Activated CD8-positive, alpha-beta memory T cell treated with anti-CD3 and anti-CD28 coated beads for 48 hours (primary cell): ENCODE measurements around the gene CDH23.

ENCODE experiments used
- DNase-seq, 3 experiments: peaks; one replicate each; pipeline ENCODE4 v3.0.0-alpha.2; 2020; ENCODE audit warnings: low read depth in 2 of 3, low spot score in 2 of 3

CDH23 gene

GRCh38 chr10:71580415-71580814, 183.7 kb downstream of the CDH23 start:
- DNase-seq: no peak

DNA sequence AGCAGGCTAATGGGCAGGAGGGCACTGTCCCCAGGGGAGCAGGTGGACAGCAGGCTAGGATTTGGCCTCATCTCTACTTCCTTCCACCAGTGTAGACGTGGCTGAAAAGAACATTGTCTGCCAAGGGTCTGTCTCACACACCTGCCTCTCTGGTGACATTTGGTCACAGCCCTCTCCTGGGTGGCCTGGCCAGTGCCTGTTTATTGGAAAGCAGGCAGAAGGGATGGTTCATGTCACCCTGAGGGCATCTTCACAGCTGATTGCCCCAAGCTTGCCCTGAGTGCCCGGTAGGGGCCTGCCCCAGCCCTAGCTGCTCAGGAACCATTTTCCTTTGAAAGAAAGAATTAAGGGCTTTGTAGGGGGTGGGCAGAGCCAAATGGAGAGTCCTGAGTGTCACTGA, 184.2 kb downstream of the CDH23 start:
- no peak for DNase-seq

GRCh38 chr10:71581376-71581775, 184.7 kb downstream of the CDH23 start:
- no peak for DNase-seq

DNA sequence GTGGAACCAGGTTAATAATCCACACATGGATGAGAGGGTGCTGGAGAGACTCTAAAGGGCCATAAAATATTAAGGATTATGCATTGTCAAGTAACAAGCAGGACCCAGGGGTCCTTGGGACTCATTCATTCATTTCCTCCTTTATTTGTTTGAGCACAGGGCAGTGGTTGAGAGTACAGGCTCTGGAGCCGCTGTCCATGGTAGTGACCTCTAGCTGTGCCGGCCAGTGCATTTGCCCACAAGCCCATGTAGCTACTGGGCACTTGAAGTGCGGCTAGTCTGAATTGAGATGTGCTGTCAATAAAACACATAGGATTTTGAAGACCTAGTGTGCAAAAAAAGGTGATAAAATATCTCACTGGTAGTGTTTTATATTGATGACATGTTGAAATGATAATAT, 185.3 kb downstream of the CDH23 start:
- DNase-seq: no peak

DNA sequence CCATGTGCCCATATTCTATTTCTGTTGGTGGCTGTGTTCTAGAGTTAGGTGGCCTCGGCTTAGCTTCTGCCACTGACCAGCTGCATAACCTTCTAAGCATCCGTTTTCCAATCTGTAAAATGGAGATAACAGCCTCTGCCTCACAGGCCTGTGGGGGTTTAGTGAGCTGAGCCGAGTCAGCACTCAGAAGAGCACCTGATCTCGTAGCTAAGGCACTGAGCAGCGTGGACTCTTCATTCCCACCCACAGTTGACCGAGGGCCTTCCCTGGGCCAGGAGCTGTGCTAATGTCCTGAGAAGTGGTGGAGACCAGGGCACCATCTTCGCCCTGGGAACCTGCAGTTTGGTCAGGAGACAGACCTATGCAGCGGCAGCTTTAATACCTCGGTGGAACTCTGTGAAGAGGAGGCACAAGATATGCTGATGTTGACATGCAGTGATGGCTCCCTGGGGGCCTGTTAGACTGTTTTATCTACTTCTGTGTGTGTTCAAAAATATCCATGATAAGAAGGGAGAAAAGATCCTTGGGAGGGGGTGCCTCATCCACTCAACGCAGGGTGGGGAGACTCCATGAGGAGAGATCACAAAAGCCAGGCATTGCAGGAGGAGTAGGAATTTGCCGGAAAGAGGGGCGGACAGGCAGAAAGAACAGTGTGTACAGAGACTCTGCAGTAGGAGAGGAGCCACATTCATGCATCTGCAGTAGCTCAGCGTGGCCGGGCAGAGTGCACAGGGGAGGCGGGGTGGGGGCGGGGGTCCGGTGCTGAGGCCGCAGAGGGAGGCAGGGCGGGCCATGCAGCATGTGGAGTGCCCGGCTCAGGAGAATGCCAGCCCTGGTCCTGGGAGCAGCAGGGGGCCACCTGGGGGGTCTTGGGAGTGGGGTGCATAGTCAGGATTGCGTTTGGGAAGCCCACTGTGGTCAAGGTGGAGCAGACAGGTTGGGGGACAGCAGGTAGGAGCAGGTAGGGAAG, 186.1 kb downstream of the CDH23 start:
- DNase-seq: no peak

DNA sequence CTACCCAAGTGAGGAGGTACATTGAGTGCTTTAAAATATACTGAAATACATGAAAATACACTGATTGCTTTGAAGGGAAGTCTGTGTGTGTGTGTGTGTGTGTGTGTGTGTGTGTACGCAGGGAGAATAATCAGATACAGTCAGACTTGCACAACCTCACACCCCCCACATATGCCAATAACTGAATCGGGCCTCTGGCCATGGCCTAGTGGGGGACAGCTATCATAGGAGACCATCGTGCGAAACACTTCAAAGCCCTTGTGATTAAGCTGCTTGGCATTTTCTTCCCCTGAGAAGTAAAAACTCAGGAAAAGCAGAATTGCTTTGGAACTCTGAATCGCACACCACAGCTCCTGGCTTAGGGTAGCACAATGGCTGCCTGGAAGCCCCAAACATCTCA, 187.7 kb downstream of the CDH23 start:
- no peak for DNase-seq

DNA sequence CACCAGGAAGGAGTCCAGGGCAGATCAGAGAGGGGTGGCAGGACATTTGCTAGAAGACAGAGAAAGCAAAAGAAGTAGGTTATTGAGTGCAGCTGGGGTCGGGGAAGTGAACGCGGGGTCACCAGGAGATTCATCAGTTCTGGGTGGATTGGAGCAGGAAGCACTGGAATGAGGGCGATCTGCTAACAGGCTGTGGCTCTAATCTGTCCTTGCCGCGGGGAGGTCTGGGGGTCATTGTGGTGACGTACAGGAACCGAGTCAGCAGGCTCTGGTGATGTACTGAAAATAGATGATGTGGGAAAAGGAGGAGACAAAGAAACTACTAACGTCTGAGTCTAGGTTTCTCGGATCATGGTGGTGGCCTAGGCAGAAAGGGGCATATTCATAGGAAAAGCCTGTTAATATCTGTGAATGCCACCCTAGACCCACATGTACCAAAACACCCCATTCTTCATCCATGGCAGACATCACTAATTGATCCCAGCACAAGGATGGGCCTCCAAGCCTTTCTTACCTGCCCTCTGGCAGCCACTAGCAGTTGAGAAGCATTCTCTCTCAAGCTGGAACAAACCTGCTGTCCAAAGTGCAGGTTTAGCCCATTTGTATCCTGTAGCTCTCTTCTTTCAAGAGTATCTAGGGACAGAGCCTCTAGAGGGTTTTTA, 188.3 kb downstream of the CDH23 start:
- no peak for DNase-seq

GRCh38 chr10:71585564-71586290, 189.0 kb downstream of the CDH23 start:
- DNase-seq: no peak

DNA sequence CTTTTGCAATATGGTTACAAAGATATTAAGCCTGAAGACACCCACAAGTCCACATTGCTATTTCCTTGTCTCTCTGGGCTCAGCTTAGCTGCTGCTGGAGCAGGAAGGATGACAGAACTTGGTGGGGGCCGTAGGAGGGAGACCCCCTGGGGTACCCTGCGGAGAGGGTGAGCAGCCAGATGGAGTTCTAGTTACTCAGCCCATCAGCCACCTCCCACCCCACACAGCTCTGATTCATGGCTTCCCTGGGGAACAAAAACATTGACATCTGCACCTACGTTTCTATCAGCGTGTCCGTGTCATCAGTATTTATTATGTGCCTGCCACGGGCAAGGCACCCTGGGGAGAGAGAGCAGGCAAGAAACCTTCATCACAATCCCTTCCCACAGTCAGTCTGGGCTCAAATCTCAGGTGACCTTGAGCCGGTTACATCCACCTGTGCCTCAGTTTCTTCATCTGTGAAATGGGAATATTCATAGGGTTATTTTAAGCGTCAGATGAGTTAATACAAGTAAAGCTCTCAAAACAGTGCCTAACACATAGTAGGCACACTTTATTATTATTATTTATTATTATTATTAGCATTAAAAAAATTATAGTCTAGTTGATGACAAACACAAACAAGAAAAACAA, 191.3 kb downstream of the CDH23 start:
- no peak for DNase-seq

DNA sequence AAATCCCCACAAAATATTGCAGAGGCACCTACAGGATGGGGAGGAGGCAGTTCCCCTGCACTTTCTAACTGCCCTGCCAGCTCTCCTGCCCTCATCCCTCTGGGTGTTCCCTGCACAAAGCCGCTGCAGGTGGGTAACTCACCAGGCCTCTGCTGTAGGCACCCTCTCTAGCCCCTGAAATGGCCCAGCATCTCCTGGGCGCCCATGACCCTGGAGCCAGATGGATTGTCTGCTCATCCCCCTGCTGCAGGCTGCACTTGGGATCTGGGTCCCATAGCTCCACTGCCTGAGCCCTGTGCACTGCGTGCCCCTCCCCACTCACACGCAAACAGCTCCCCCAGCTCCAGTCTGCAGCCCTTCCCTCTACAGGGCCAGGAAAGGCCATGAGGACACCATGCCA, 192.0 kb downstream of the CDH23 start:
- no peak for DNase-seq

- DNase-seq: no peak
Observed at GRCh38 chr10:71589617-71590551, 193.2 kb downstream of the CDH23 start.

DNA sequence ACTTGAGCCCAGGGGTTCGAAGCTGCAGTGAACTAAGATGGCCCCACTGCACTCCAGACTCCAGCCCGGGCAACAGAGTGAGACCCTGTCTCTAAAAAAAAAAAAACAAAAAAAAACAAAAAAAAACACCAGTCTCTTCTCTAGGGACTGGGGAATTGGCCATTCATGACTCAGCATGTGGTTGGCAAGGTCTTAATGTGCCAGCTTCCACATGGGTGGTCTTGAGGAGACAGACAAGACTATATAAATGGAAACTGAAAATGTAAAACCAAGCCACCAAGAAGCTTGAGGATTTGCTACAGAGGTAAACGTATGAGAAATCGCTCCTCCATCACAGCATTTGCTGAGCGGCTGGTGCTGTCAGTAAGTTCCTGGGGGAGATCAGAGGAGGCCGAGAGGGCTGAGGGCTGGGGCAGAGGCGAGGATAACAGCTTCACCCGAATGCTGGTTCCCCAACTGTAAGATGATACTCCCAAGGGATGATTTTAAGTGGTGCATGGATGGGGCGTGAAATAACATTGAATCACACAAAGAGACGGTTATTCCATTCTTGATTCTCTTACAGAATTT, 194.1 kb downstream of the CDH23 start:
- no peak for DNase-seq

DNA sequence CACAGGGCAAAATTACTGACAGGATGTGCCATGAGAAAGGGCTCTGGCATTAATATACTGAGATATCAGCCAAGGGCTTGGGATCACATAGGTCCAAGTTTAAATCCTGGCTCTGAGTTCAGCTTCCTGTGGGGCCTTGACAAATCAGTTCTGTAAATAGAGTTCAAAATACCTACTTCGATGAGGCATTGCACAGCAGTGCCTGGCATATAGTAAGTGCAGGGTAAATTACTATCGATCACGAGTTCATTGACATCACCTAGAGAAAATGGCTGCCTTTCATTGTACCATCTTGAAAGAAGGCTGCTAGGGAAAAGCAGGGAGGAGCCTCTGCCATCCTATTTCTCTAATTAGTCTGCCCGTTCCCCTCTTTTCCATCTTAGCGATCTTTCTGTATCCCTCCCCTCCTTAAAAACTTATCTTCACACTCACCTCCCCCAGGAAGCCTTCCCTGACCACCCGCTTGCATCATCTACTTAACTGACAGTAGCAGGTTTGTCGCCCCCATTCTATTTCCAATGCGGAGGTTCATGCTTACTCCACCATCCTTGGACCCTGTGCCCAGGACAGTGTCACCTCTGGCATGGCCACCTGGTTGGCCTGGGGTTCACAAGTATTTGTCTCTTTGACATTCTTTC, 198.3 kb downstream of the CDH23 start:
- no peak for DNase-seq

DNA sequence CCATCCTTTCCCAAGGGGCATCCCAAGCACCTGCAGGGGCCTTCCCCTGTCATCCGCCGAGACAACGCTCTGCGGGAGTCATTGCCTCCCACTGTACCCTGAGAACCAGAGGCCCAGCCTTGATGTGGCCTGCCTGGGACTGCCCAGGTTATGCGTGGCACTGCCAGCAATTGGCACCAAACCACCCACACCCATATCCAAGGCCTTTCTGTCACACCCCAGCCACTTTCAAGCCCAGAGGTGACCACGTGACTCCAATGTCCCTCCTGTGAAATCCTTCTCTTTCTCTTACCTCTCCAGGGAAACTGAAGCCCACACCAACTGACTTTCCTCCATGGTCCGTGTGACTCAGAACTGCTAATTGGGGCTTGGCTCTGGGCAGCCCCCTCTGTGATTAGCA, 198.9 kb downstream of the CDH23 start:
- no peak for DNase-seq

GRCh38 chr10:71596127-71596526, 199.4 kb downstream of the CDH23 start:
- no peak for DNase-seq

DNA sequence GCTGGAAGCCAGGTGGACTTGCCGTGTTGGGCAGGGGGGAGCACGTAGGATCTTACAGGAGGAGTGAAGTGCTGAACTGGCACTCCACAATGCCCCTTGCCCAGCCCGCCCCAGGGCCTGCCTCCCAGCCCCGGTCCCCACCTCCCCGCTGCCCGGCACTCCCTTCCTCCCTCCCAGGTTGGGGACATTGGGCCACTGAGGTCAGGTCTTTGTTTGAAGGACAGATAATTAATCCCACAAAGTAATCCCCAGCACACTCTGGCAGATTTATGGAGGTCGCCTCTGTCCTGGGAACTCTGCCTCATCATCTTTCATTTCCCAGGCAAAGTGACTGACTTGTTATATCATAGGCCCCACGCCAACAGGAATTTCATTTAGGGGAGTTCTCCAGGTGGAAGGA, 200.0 kb downstream of the CDH23 start:
- DNase-seq: no peak

GRCh38 chr10:71597821-71598498, 201.2 kb downstream of the CDH23 start:
- DNase-seq: no peak

DNA sequence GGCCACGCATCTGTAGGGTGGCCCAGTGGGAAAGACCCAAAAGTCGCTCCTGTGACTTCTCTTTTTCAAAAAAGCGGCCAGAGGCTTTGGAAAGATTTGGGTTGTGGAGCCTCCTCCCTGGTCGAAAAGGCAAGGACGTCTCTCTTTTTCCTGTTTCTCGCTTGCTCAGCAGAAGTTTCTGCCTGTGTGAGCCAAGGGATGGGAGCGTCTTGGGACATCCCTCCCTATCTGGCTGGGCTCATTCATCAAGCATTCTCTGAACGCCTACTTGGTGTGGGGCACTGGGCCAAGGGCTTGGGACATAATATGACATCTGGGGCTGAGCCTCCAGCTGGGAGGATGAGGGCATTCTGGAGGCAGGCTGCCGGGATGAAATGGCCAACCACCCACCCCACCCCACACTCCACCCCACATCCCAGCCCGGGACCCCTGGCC, 201.9 kb downstream of the CDH23 start:
- no peak for DNase-seq

DNA sequence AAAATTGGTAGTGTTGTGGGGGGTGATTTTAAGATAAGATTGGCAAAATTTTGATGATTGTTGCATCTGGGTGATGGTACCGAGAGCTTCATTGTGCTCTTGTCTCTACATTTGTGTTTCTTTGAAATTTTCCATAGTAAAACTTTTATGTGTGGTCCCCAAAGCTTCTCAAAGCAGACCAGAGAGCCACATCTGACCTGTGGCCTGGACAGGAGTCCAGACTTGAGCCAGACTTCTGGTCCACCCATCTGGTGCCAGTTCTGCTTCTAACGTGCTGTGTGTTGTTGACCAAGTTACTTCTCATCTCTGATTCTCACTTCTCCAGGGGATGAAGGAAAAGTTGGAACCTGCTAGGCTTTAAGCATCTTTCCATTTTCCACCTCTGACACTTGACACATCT, 202.8 kb downstream of the CDH23 start:
- DNase-seq: no peak
